K562 (cell line): ENCODE data around the gene THEM5. TPM values are rescaled to one million over a fixed set of nuclear protein-coding genes. Genes with fewer than 3 reads are reported as not detected.

Experiments used
- ATAC-seq: fragments of 200-7000 bp; cut with Tn5 transposase; 3 replicates; pipeline ENCODE4 v1.9.1; 2020; ENCODE audit warnings: moderate library complexity
- BruUV-seq: library from RNA; stranded (reverse); fragments of 400-500 nt; replicated peaks from 2 replicates; lab custom pipeline; 2021; lab: Mats Ljungman, UMichigan
- CTCF ChIA-PET: fragments of 300-600 bp; formaldehyde crosslinking; extraction: SDS; loops from one replicate; lab custom pipeline; 2021; ENCODE audit warnings: low intra/inter-chr PET ratio; lab: Yijun Ruan, JAX
- POLR2A ChIA-PET: fragments of 300-600, 350-650 bp; sonication (Branson Sonifier 250); formaldehyde crosslinking; extraction: SDS; loops from one replicate; lab custom pipeline; 2021; ENCODE audit warnings: antibody characterized with exemption, inconsistent platforms; lab: Yijun Ruan, JAX
- DNase-seq, 4 experiments: peaks; one replicate each; pipeline versions ENCODE4 v3.0.0 to v3.0.0-alpha.2; 2011 to 2018; ENCODE audit warnings: low spot score in 3 of 4, mixed read lengths in 3 of 4; ENCODE audit errors: extremely low read depth in 1 of 4
- FAIRE-seq: peaks from 2 replicates; lab custom pipeline; 2011; peaks lifted over from hg19 to GRCh38; lab: Jason Lieb, UNC
- H2AFZ ChIP-seq: 2 replicates; pipeline ENCODE4 v1.6.0; 2011; ENCODE audit warnings: low read depth, low read length, control low read depth, inconsistent platforms
- H3K27ac ChIP-seq: fragments of 200-600 bp; 3 replicates; pipeline ENCODE4 v1.8.0; 2011; ENCODE audit warnings: low read depth, mild to moderate bottlenecking, control low read depth, inconsistent platforms, low read length, moderate library complexity, mixed read lengths; ENCODE audit errors: extremely low read depth
- H3K27me3 ChIP-seq, 2 experiments: fragments of 300-600 bp in 1 of 2; 2 replicates in 1 of 2; 3 replicates in 1 of 2; pipeline versions ENCODE4 v1.6.0 to v1.8.0; 2011; ENCODE audit warnings: inconsistent platforms in 2 of 2, low read length in 2 of 2, mild to moderate bottlenecking in 1 of 2, mixed read lengths in 1 of 2, moderate library complexity in 1 of 2; ENCODE audit not compliant: control insufficient read depth in 2 of 2, insufficient read depth in 2 of 2
- H3K36me3 ChIP-seq: fragments of 300-600 bp; 3 replicates; pipeline ENCODE4 v1.8.0; 2011; ENCODE audit warnings: mild to moderate bottlenecking, low read length, inconsistent platforms; ENCODE audit not compliant: control insufficient read depth, insufficient read depth
- H3K4me1 ChIP-seq, 2 experiments: fragments of 200-600 bp in 1 of 2; replicated peaks in 1 of 2; 2 replicates in 1 of 2; 3 replicates in 1 of 2; pipeline versions ENCODE4 v1.5.1 to v1.8.0; 2011; ENCODE audit warnings: inconsistent platforms in 2 of 2, low read length in 2 of 2, mild to moderate bottlenecking in 1 of 2, mixed read lengths in 1 of 2, moderate library complexity in 1 of 2; ENCODE audit not compliant: control insufficient read depth in 2 of 2, insufficient read depth in 2 of 2
- H3K4me2 ChIP-seq: 2 replicates; pipeline ENCODE4 v1.6.1; 2011; ENCODE audit warnings: low read length, control low read depth, inconsistent platforms, mixed read lengths; ENCODE audit not compliant: insufficient read depth
- H3K4me3 ChIP-seq: fragments of 200-600 bp; sonication (generic), shearing (Covaris generic); 2 replicates; pipeline ENCODE4 v1.5.1; 2016; ENCODE audit warnings: control low read depth, inconsistent platforms
- H3K79me2 ChIP-seq: fragments of 200-600 bp; 3 replicates; pipeline ENCODE4 v1.8.0; 2011; ENCODE audit warnings: low read length, inconsistent platforms; ENCODE audit not compliant: control insufficient read depth, insufficient read depth
- H3K9ac ChIP-seq, 2 experiments: 2 replicates each; pipeline versions ENCODE4 v1.6.0 to v1.6.1; 2011; ENCODE audit warnings: low read depth in 2 of 2, low read length in 2 of 2, control low read depth in 1 of 2, inconsistent platforms in 1 of 2, mild to moderate bottlenecking in 1 of 2, mixed read lengths in 1 of 2; ENCODE audit not compliant: insufficient read depth in 1 of 2
- H3K9me1 ChIP-seq: one replicate; pipeline ENCODE4 v1.6.0; 2011; ENCODE audit warnings: inconsistent platforms, mild to moderate bottlenecking, low read length, moderate library complexity; ENCODE audit not compliant: control insufficient read depth, insufficient read depth
- H3K9me3 ChIP-seq: replicated peaks from 2 replicates; pipeline ENCODE4 v1.5.1; 2011; ENCODE audit warnings: low read depth, low read length, inconsistent platforms; ENCODE audit not compliant: control insufficient read depth, insufficient read depth
- H4K20me1 ChIP-seq: replicated peaks from 2 replicates; pipeline ENCODE4 v1.6.1; 2011; ENCODE audit warnings: low read length, inconsistent platforms, mixed read lengths; ENCODE audit not compliant: control insufficient read depth, insufficient read depth
- CBX8 ChIP-seq: fragments of 200-600 bp; sonication (generic); IDR thresholded peaks from 2 replicates; pipeline ENCODE4 v1.6.1; 2012; ENCODE audit warnings: borderline replicate concordance, mixed run types, low read depth, mild to moderate bottlenecking, moderate library complexity, mixed read lengths, low read length, control low read depth, inconsistent platforms; ENCODE audit not compliant: poor library complexity, severe bottlenecking; ENCODE audit errors: extremely low read depth
- DLX4 ChIP-seq: fragments of 250-450 bp; sonication (Bioruptor Pico); IDR thresholded peaks from 2 replicates; pipeline ENCODE4 v1.6.1; 2021; ENCODE audit warnings: mild to moderate bottlenecking
- FOXP4 ChIP-seq: sonication (generic); formaldehyde crosslinking; IDR thresholded peaks from 2 replicates; pipeline ENCODE4 v1.8.0; 2022; ENCODE audit warnings: mild to moderate bottlenecking, missing genetic modification reagents, borderline replicate concordance
- GTF2B ChIP-seq: IDR thresholded peaks from 2 replicates; pipeline ENCODE4 v1.6.1; 2011; ENCODE audit not compliant: insufficient read length; ENCODE audit errors: extremely low read depth
- HNRNPH1 ChIP-seq: fragments of 200-400 bp; formaldehyde crosslinking; optimal IDR thresholded peaks from 2 replicates; pipeline ENCODE3; 2017; ENCODE audit warnings: low read depth, mild to moderate bottlenecking, low read length, moderate library complexity
- MAFG ChIP-seq: fragments of 450-650 bp; conservative IDR thresholded peaks from 2 replicates; pipeline ENCODE4 v1.6.1; 2016; ENCODE audit warnings: missing genetic modification characterization, missing compliant biosample characterization
- MCM2 ChIP-seq: fragments of 450-650 bp; IDR thresholded peaks from 2 replicates; pipeline ENCODE4 v1.6.1; 2017; ENCODE audit warnings: low read depth, mild to moderate bottlenecking
- NFIX ChIP-seq: fragments of 250-450 bp; sonication (Bioruptor Pico); IDR thresholded peaks from 2 replicates; pipeline ENCODE4 v1.4.0; 2020; ENCODE audit warnings: low read depth, mild to moderate bottlenecking, moderate library complexity
- NRF1 ChIP-seq, 2 experiments: fragments of 450-650 bp; IDR thresholded peaks in 1 of 2; conservative IDR thresholded peaks in 1 of 2; 2 replicates each; pipeline ENCODE4 v1.6.1; 2014; ENCODE audit warnings: mild to moderate bottlenecking in 2 of 2
- WGBS: fragments of 100-300 bp; shearing (Covaris generic); methylation state at CpG from one replicate; pipeline ENCODE4 v1.1.6; 2016; ENCODE audit warnings: low coverage, mixed read lengths; ENCODE audit not compliant: insufficient coverage; ENCODE audit errors: missing lambda C conversion rate; 5-methylcytosine and 5-hydroxymethylcytosine counted together
- in situ Hi-C: fragments of 300-500 bp; cut with MboI; formaldehyde crosslinking; loops from 4 replicates; pipeline ENCODE4 v1.15.0; 2018; ENCODE audit warnings: inconsistent platforms, mixed read lengths
- intact Hi-C: fragments of 100-400 bp; cut with micrococcal nuclease; formaldehyde crosslinking; loops from 2 replicates; pipeline ENCODE4 v1.14.2; 2022
- polyA plus RNA-seq, 8 experiments: library from polyadenylated mRNA; depleted of rRNA in 4 of 8; stranded (reverse) in 5 of 8; unstranded in 3 of 8; fragments of >200 nt; fragmentation: Nextera tagmentation in 2 of 8; fragmentation: Illumina TruSeq in 1 of 8; extraction: Ambion mirVana in 2 of 8; extraction: Trizol in 1 of 8; gene quantifications; 2 replicates each; pipeline versions ENCODE4 v1.2.1 to v1.2.3, GENCODE V29; 2011 to 2014; ENCODE audit warnings: inconsistent platforms in 1 of 8, missing spikeins in 1 of 8
- total RNA-seq, 7 experiments: library from RNA; depleted of rRNA in 6 of 7; stranded (reverse); fragments of >200 nt in 6 of 7; fragmentation: Illumina TruSeq in 2 of 7; extraction: Trizol in 2 of 7; gene quantifications; 2 replicates each; pipeline versions ENCODE4 v1.2.1 to v1.2.3, GENCODE V29; 2011 to 2021; ENCODE audit warnings: low replicate concordance in 1 of 7

Gene THEM5
- total and polyA plus RNA-seq, 9 of the 15 experiments (the other 6 are each of a cell fraction or from before 2014, with no cell fraction given), result not detected

GRCh38 chr1:151816548-151817352, 36.8 kb downstream of the THEM5 start:
- Histone ChIP-seq H3K79me2 (no peaks in the 10 kb centered on the region), H3K9ac (no peak overlapping the region), H4K20me1 (0 out of 2 replicates have a peak, but pooled peaks cover 10% of the 10 kb centered on the region), H3K4me1 (no peaks in the 10 kb centered on the region), H3K4me2 (no peak overlapping the region), H3K27ac (no peak overlapping the region), H2AFZ (no peak overlapping the region), H3K4me3 (no peak overlapping the region), H3K36me3 (no peaks in the 10 kb centered on the region), H3K27me3 (peaks cover 64 to 80% of the 10 kb centered on the region in 2 experiments), H3K9me1 (no peaks in the 10 kb centered on the region), H3K9me3 (no peaks in the 10 kb centered on the region)
- CTCF ChIA-PET, result no interaction called here
- intact Hi-C loops, result no loop called here
- no TSS peak for BruUV-seq
- WGBS, result 11% methylated on average over 26 of the region's 26 CpGs
- in situ Hi-C loops, result no loop called here
- ATAC-seq, result no peak
- DNase-seq, result no peak
- FAIRE-seq, result no peak
- POLR2A ChIA-PET, result no interaction called here
- peak in 1 of 2 experiments; percentile 34; a peak in 1 of 4 replicates for TF ChIP-seq NRF1 (conservative IDR thresholded peaks at IDR 0.05 in 1 of 2, IDR thresholded peaks at IDR 0.05 in 1 of 2)
- no peak for TF ChIP-seq NFIX (CRISPR knock-in tag)

- ATAC-seq (no peak), FAIRE-seq (no peak), DNase-seq (no peak)
- POLR2A ChIA-PET, result no interaction called here
- no peaks in the 10 kb centered on the region for H3K4me1 ChIP-seq
- in situ Hi-C loops, result no loop called here
- no TSS peak for BruUV-seq
- H3K4me3 ChIP-seq, result no peak overlapping the region
- H3K9ac ChIP-seq, result no peak overlapping the region
- H3K27ac ChIP-seq, result no peak overlapping the region
- no peaks in the 10 kb centered on the region for H3K9me3 ChIP-seq
- CTCF ChIA-PET, result no interaction called here
- no peaks in the 10 kb centered on the region for H3K9me1 ChIP-seq
- no peak overlapping the region for H2AFZ ChIP-seq
- peaks cover 71 to 85% of the 10 kb centered on the region in 2 experiments for H3K27me3 ChIP-seq
- WGBS, result 2% methylated on average over 11 of the region's 12 CpGs
- no peak overlapping the region for H3K4me2 ChIP-seq
- intact Hi-C loops, result no loop called here
- H4K20me1 ChIP-seq, result peaks cover 10% of the 10 kb centered on the region; the same call in 1 of the 2 replicates
- no peaks in the 10 kb centered on the region for H3K79me2 ChIP-seq
- H3K36me3 ChIP-seq, result no peaks in the 10 kb centered on the region
- TF ChIP-seq GTF2B (no peak), FOXP4 (CRISPR knock-in tag) (no peak), HNRNPH1 (no peak), MCM2 (no peak), MAFG (no peak), CBX8 (no peak), DLX4 (CRISPR knock-in tag) (no peak)
Observed at GRCh38 chr1:151815716-151816327, 37.7 kb downstream of the THEM5 start.
